Breast epithelium (tissue), 3 donors: ENCODE measurements around the gene DIS3L2.

ENCODE experiments used
- CTCF ChIP-seq, 3 donors: fragments of 450-650 bp; IDR thresholded peaks; one replicate each; pipeline ENCODE4 v1.5.1; 2016 to 2017; ENCODE audit warnings: antibody characterized with exemption in 3 of 3, mild to moderate bottlenecking in 3 of 3, moderate library complexity in 3 of 3
- POLR2A ChIP-seq: fragments of 450-650 bp; IDR thresholded peaks from one replicate; pipeline ENCODE4 v1.6.1; 2016; ENCODE audit warnings: antibody characterized with exemption, mild to moderate bottlenecking, moderate library complexity
- POLR2AphosphoS5 ChIP-seq, 3 donors: sonication (generic); formaldehyde crosslinking; IDR thresholded peaks; one replicate each; pipeline ENCODE4 v1.6.1; 2017; ENCODE audit warnings: antibody characterized with exemption in 3 of 3

- TF ChIP-seq CTCF (IDR thresholded peaks at IDR 0.05) (no peak), POLR2A (no peak), POLR2AphosphoS5 (IDR thresholded peaks at IDR 0.05) (no peak)
These were observed 241.8 kb downstream of the DIS3L2 start for GRCh38 chr2:232203166-232203891.
